IPS-15b (cell line): ENCODE data around the gene EXOC4.

Experiments used
- H3K27me3 ChIP-seq: one replicate; pipeline ENCODE4 v1.6.1; 2013; ENCODE audit warnings: low read length; ENCODE audit not compliant: control insufficient read depth, insufficient read depth
- H3K36me3 ChIP-seq: one replicate; pipeline ENCODE4 v1.6.1; 2013; ENCODE audit warnings: low read length; ENCODE audit not compliant: control insufficient read depth, insufficient read depth
- H3K4me1 ChIP-seq: one replicate; pipeline ENCODE4 v1.6.1; 2013; ENCODE audit warnings: mild to moderate bottlenecking, low read length; ENCODE audit not compliant: control insufficient read depth, insufficient read depth
- H3K4me3 ChIP-seq: one replicate; pipeline ENCODE4 v1.5.1; 2013; ENCODE audit warnings: low read depth, low read length
- H3K9ac ChIP-seq: one replicate; pipeline ENCODE4 v1.6.1; 2013; ENCODE audit warnings: low read depth, mild to moderate bottlenecking, low read length
- H3K9me3 ChIP-seq: one replicate; pipeline ENCODE4 v1.6.1; 2013; ENCODE audit warnings: mild to moderate bottlenecking, low read length; ENCODE audit not compliant: control insufficient read depth, insufficient read depth

Gene EXOC4

GRCh38 chr7:133709036-133709880, 456.4 kb downstream of the EXOC4 start:
- Histone ChIP-seq H3K4me3 (no peak overlapping the region), H3K4me1 (no peaks in the 10 kb centered on the region), H3K9me3 (no peaks in the 10 kb centered on the region), H3K27me3 (no peaks in the 10 kb centered on the region), H3K9ac (no peak overlapping the region), H3K36me3 (no peaks in the 10 kb centered on the region)

GRCh38 chr7:133712544-133712943, 459.7 kb downstream of the EXOC4 start:
- no peak overlapping the region for H3K4me3 ChIP-seq
- no peaks in the 10 kb centered on the region for H3K4me1 ChIP-seq
- H3K9ac ChIP-seq, result no peak overlapping the region
- no peaks in the 10 kb centered on the region for H3K27me3 ChIP-seq
- no peaks in the 10 kb centered on the region for H3K9me3 ChIP-seq
- no peaks in the 10 kb centered on the region for H3K36me3 ChIP-seq

- Histone ChIP-seq H3K36me3 (no peaks in the 10 kb centered on the region), H3K27me3 (no peaks in the 10 kb centered on the region), H3K9me3 (no peaks in the 10 kb centered on the region), H3K4me3 (no peak overlapping the region), H3K4me1 (no peaks in the 10 kb centered on the region), H3K9ac (no peak overlapping the region)
These were observed 461.8 kb downstream of the EXOC4 start for GRCh38 chr7:133714654-133715053.

DNA sequence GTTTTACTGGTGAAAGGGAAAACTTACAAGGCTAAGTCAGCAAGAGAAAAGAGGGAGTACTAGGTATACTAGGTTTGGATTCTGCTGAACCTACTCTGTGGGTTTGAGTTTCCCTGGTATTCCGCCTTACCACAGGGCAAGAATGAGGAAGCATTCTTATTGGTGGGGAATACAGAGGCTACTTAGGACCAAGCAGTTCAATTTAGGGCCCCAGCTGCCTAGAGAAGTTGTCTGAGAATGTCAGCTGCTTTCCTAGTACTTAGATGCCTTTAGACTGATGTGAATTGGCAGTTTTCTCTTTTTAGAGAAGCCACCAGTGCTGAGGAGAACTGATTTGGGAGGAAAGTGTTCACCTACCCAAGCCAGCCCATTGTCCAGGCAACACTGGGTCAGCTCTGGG, 465.3 kb downstream of the EXOC4 start:
- H3K27me3 ChIP-seq, result no peaks in the 10 kb centered on the region
- no peaks in the 10 kb centered on the region for H3K36me3 ChIP-seq
- no peak overlapping the region for H3K9ac ChIP-seq
- no peak overlapping the region for H3K4me3 ChIP-seq
- no peaks in the 10 kb centered on the region for H3K9me3 ChIP-seq
- H3K4me1 ChIP-seq, result no peaks in the 10 kb centered on the region

- Histone ChIP-seq H3K4me3 (no peak overlapping the region), H3K9me3 (no peaks in the 10 kb centered on the region), H3K9ac (no peak overlapping the region), H3K27me3 (no peaks in the 10 kb centered on the region), H3K36me3 (no peaks in the 10 kb centered on the region), H3K4me1 (peaks cover 3% of the 10 kb centered on the region)
These were observed 470.2 kb downstream of the EXOC4 start for GRCh38 chr7:133723044-133723443.

GRCh38 chr7:133724148-133724547, 471.3 kb downstream of the EXOC4 start:
- H3K4me1 ChIP-seq, result peaks cover 3% of the 10 kb centered on the region
- H3K9me3 ChIP-seq, result no peaks in the 10 kb centered on the region
- no peaks in the 10 kb centered on the region for H3K27me3 ChIP-seq
- H3K36me3 ChIP-seq, result no peaks in the 10 kb centered on the region
- no peak overlapping the region for H3K4me3 ChIP-seq
- no peak overlapping the region for H3K9ac ChIP-seq

GRCh38 chr7:133724694-133725093, 471.8 kb downstream of the EXOC4 start:
- H3K4me1 ChIP-seq, result peaks cover 3% of the 10 kb centered on the region
- no peak overlapping the region for H3K9ac ChIP-seq
- no peak overlapping the region for H3K4me3 ChIP-seq
- H3K9me3 ChIP-seq, result no peaks in the 10 kb centered on the region
- H3K36me3 ChIP-seq, result no peaks in the 10 kb centered on the region
- no peaks in the 10 kb centered on the region for H3K27me3 ChIP-seq

GRCh38 chr7:133727476-133728214, 474.8 kb downstream of the EXOC4 start:
- Histone ChIP-seq H3K4me1 (peaks cover 3% of the 10 kb centered on the region), H3K4me3 (no peak overlapping the region), H3K9me3 (no peaks in the 10 kb centered on the region), H3K27me3 (no peaks in the 10 kb centered on the region), H3K9ac (no peak overlapping the region), H3K36me3 (no peaks in the 10 kb centered on the region)

DNA sequence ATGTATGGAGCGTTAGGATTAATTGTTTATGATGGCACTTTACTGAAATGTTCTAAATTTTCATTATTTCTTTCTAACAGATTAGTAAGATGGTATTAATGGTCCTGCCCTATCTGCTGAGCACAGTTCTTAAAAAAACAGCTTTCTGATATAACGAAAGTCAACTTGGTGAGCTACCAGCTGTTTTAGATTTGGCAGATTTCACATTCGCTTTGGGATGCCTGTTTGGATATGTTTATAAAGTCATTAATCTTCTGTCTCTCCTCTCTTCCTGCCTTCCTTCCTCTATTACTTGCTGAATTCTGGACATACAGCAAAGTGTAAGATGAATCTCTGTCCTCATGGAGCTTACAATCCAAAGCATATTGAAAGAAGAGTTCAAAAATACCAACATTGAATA, 477.5 kb downstream of the EXOC4 start:
- no peaks in the 10 kb centered on the region for H3K9me3 ChIP-seq
- H3K4me3 ChIP-seq, result no peak overlapping the region
- H3K27me3 ChIP-seq, result no peaks in the 10 kb centered on the region
- no peak overlapping the region for H3K9ac ChIP-seq
- no peaks in the 10 kb centered on the region for H3K36me3 ChIP-seq
- peaks cover 3% of the 10 kb centered on the region for H3K4me1 ChIP-seq

- H3K9ac ChIP-seq, result no peak overlapping the region
- peaks cover 7% of the 10 kb centered on the region for H3K4me1 ChIP-seq
- no peaks in the 10 kb centered on the region for H3K27me3 ChIP-seq
- H3K36me3 ChIP-seq, result no peaks in the 10 kb centered on the region
- H3K9me3 ChIP-seq, result no peaks in the 10 kb centered on the region
- no peak overlapping the region for H3K4me3 ChIP-seq
These were observed 480.5 kb downstream of the EXOC4 start for GRCh38 chr7:133733401-133733800.

GRCh38 chr7:133735222-133735621, 482.3 kb downstream of the EXOC4 start:
- Histone ChIP-seq H3K27me3 (no peaks in the 10 kb centered on the region), H3K36me3 (no peaks in the 10 kb centered on the region), H3K9me3 (no peaks in the 10 kb centered on the region), H3K4me1 (peaks cover 7% of the 10 kb centered on the region), H3K4me3 (no peak overlapping the region), H3K9ac (no peak overlapping the region)

- no peaks in the 10 kb centered on the region for H3K9me3 ChIP-seq
- H3K4me3 ChIP-seq, result no peak overlapping the region
- H3K36me3 ChIP-seq, result no peaks in the 10 kb centered on the region
- H3K4me1 ChIP-seq, result peaks cover 7% of the 10 kb centered on the region
- no peak overlapping the region for H3K9ac ChIP-seq
- no peaks in the 10 kb centered on the region for H3K27me3 ChIP-seq
These were observed 486.9 kb downstream of the EXOC4 start for GRCh38 chr7:133739817-133740216.
